HG03095 (cell line): ENCODE measurements around the gene PHAX.
A peak's percentile ranks its signal among the peaks of the same experiment; 100 is the strongest.
"Not testable (repeated sequence)": the region's sequence is repeated elsewhere in the genome, so short reads cannot be mapped to it uniquely, and the experiment has no call there.

Source experiments
- ATAC-seq: cut with Tn5 transposase; IDR thresholded peaks from one replicate; pipeline ENCODE4 v1.9.1; 2021; ENCODE audit warnings: moderate library complexity; ENCODE audit not compliant: unreplicated experiment

PHAX gene

GRCh38 chr5:126656401-126657007 is 55.8 kb downstream of the PHAX start:
- no peak for ATAC-seq

GRCh38 chr5:126658561-126658960 is 57.8 kb downstream of the PHAX start:
- ATAC-seq, result no peak

GRCh38 chr5:126659805-126660482 is 59.2 kb downstream of the PHAX start:
- no peak for ATAC-seq

GRCh38 chr5:126664586-126664985 is 63.8 kb downstream of the PHAX start:
- no peak for ATAC-seq

- not testable (repeated sequence) for ATAC-seq
Observed at GRCh38 chr5:126670109-126670508, 69.4 kb downstream of the PHAX start.

- ATAC-seq, result not testable (repeated sequence)
Observed at GRCh38 chr5:126671681-126672080, 70.9 kb downstream of the PHAX start.

- no peak for ATAC-seq
Observed at GRCh38 chr5:126673477-126673876, 72.7 kb downstream of the PHAX start.

- ATAC-seq, result no peak
Observed at GRCh38 chr5:126674145-126674544, 73.4 kb downstream of the PHAX start.

- no peak for ATAC-seq
Observed at GRCh38 chr5:126675338-126675737, 74.6 kb downstream of the PHAX start.

GRCh38 chr5:126676195-126676624 is 75.5 kb downstream of the PHAX start:
- peak; percentile 69 for ATAC-seq
